ENCODE measurements around the gene ALS2CL.

DNA sequence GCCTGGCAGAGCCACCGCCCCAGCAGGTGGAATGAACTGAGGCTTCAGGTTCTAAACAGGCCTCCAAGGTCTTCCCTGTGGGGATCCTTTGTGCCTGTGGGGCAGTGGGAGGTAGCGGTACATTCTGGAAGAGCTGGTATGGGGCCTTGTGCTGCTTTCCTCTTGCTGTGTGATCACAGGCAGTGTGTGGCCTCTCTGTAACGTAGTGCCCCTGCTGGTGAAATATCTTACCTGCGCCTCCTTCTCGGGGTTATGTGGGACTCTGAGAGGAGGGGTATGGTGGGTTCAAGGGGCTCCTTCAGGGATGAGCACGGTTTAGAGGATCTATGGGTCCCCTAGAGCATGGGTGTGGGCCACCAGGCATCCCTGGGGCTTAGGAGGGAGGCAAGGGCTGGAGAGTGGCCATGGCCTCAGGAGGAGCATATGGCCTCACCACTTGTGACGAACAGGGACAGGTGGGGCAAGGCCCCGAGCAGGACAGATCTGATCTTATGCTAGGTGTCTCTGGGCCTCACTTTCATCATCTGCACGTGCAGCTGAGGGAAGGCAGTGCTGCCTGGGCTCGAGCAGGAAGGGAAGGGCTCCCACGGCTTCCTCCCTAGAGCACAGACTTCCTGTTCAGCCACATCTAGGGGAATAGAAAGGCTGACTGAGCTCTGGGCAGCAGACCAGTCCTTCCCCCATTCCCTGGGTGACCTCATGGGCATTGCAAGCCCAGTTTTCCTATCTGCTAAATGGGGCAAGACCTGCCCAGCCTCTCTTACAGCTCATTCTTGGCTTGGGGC is 1.9 kb upstream of the ALS2CL start:
- TF ChIP-seq, protein P1, sequence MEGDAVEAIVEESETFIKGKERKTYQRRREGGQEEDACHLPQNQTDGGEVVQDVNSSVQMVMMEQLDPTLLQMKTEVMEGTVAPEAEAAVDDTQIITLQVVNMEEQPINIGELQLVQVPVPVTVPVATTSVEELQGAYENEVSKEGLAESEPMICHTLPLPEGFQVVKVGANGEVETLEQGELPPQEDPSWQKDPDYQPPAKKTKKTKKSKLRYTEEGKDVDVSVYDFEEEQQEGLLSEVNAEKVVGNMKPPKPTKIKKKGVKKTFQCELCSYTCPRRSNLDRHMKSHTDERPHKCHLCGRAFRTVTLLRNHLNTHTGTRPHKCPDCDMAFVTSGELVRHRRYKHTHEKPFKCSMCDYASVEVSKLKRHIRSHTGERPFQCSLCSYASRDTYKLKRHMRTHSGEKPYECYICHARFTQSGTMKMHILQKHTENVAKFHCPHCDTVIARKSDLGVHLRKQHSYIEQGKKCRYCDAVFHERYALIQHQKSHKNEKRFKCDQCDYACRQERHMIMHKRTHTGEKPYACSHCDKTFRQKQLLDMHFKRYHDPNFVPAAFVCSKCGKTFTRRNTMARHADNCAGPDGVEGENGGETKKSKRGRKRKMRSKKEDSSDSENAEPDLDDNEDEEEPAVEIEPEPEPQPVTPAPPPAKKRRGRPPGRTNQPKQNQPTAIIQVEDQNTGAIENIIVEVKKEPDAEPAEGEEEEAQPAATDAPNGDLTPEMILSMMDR (IDR thresholded peaks at IDR 0.05): peak in 1 of 5 experiments; percentile 11
- TF ChIP-seq POLR2A (IDR thresholded peaks at IDR 0.05): no peak
- TF ChIP-seq EP300 (IDR thresholded peaks at IDR 0.05): peak in 1 of 2 donors; percentile 73
